ENCODE results near the gene CABLES2.

DNA sequence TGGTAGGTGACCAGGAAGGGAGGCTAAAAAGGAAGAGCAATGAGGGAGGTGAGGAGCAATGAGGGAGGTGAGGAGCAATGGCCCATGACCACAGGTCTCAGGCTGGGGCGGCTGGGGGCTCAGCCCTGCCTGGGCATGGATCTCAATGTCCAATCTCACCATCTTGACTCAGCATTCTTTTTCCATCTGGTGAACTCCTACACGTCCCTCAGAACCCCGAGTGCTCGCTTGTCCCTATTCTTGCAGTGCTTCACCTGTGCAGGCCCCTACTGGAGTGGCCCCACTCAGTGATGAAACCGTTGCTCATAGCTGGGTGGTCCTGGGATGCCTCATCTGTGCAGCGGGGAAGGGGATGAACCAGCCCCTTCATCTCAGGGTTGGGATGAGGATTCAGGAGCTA is 37.2 kb upstream of the CABLES2 start:
- TF ChIP-seq, protein P1, sequence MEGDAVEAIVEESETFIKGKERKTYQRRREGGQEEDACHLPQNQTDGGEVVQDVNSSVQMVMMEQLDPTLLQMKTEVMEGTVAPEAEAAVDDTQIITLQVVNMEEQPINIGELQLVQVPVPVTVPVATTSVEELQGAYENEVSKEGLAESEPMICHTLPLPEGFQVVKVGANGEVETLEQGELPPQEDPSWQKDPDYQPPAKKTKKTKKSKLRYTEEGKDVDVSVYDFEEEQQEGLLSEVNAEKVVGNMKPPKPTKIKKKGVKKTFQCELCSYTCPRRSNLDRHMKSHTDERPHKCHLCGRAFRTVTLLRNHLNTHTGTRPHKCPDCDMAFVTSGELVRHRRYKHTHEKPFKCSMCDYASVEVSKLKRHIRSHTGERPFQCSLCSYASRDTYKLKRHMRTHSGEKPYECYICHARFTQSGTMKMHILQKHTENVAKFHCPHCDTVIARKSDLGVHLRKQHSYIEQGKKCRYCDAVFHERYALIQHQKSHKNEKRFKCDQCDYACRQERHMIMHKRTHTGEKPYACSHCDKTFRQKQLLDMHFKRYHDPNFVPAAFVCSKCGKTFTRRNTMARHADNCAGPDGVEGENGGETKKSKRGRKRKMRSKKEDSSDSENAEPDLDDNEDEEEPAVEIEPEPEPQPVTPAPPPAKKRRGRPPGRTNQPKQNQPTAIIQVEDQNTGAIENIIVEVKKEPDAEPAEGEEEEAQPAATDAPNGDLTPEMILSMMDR (IDR thresholded peaks at IDR 0.05) = no peak
- no peak for TF ChIP-seq POLR2A (IDR thresholded peaks at IDR 0.05)
